HCT116 (cell line): ENCODE results near the gene TINCR. TPM values are rescaled to one million over a fixed set of nuclear protein-coding genes. Genes with fewer than 3 reads are reported as not detected.

Experiments used
- ATAC-seq: fragments of 200-7000 bp; cut with Tn5 transposase; 2 replicates; pipeline ENCODE4 v1.9.1; 2020; ENCODE audit warnings: mild to moderate bottlenecking, moderate library complexity
- BruUV-seq: library from RNA; stranded (reverse); fragments of 400-500 nt; replicated peaks from 2 replicates; lab custom pipeline; 2021; lab: Mats Ljungman, UMichigan
- CTCF ChIA-PET: fragments of 300-600 bp; sonication (Branson Sonifier 250); formaldehyde crosslinking; loops from one replicate; lab custom pipeline; 2021; ENCODE audit warnings: antibody characterized with exemption; lab: Charles Lee
- POLR2A ChIA-PET: fragments of 300-600, 350-600 bp; sonication (Branson Sonifier 250); formaldehyde crosslinking; loops from one replicate; lab custom pipeline; 2021; ENCODE audit warnings: antibody characterized with exemption; lab: Charles Lee
- RAD21 ChIA-PET, 2 experiments: fragments of 300-600 bp; sonication (Branson Sonifier 250); formaldehyde crosslinking; loops; one replicate each; lab custom pipeline; 2023; ENCODE audit warnings: low total read pairs in 2 of 2; ENCODE audit not compliant: uncharacterized antibody in 2 of 2, unreplicated experiment in 2 of 2, low non-redundant PET in 1 of 2; lab: Charles Lee
- DNase-seq: peaks from one replicate; pipeline ENCODE4 v3.0.0-alpha.2; 2010; ENCODE audit warnings: low read depth, low spot score
- H2AFZ ChIP-seq: fragments of 200-600 bp; shearing (Covaris generic), sonication (generic); 2 replicates; pipeline ENCODE4 v1.6.1; 2017; ENCODE audit warnings: low read depth, mixed run types, mixed read lengths, antibody characterized with exemption, low read length; ENCODE audit not compliant: poor library complexity, severe bottlenecking
- H3K27ac ChIP-seq: 2 replicates; pipeline ENCODE4 v1.5.1; 2012; ENCODE audit warnings: low read depth, low read length
- H3K27me3 ChIP-seq: fragments of 200-600 bp; sonication (generic); 2 replicates; pipeline ENCODE4 v1.6.1; 2016; ENCODE audit warnings: mixed run types, low read length, mixed read lengths; ENCODE audit not compliant: insufficient read depth
- H3K36me3 ChIP-seq, 2 experiments: fragments of 200-500 bp in 1 of 2; fragments of 200-600 bp in 1 of 2; sonication (Bioruptor generic) in 1 of 2; sonication (generic) in 1 of 2; 2 replicates each; pipeline versions ENCODE4 v1.5.1 to v1.6.1; 2014 to 2016; ENCODE audit warnings: low read length in 2 of 2, inconsistent platforms in 1 of 2, mixed read lengths in 1 of 2, mixed run types in 1 of 2; ENCODE audit not compliant: insufficient read depth in 2 of 2, control insufficient read depth in 1 of 2
- H3K4me1 ChIP-seq, 2 experiments: fragments of 200-600 bp in 1 of 2; sonication (generic) in 1 of 2; 2 replicates each; pipeline versions ENCODE4 v1.5.1 to v1.6.1; 2012 to 2017; ENCODE audit warnings: low read length in 2 of 2, inconsistent platforms in 1 of 2, mild to moderate bottlenecking in 1 of 2, mixed read lengths in 1 of 2, mixed run types in 1 of 2, moderate library complexity in 1 of 2; ENCODE audit not compliant: insufficient read depth in 2 of 2, control insufficient read depth in 1 of 2
- H3K4me2 ChIP-seq: fragments of 200-600 bp; sonication (generic); 2 replicates; pipeline ENCODE4 v1.6.1; 2017; ENCODE audit warnings: mixed run types, low read length, mixed read lengths
- H3K4me3 ChIP-seq, 2 experiments: fragments of 200-600 bp in 1 of 2; sonication (generic) in 1 of 2; replicated peaks in 1 of 2; 2 replicates each; pipeline ENCODE4 v1.5.1; 2011 to 2016; ENCODE audit warnings: low read length in 2 of 2, control low read depth in 1 of 2, low read depth in 1 of 2, mild to moderate bottlenecking in 1 of 2, mixed read lengths in 1 of 2, mixed run types in 1 of 2
- H3K79me2 ChIP-seq: fragments of 200-600 bp; sonication (generic); 2 replicates; pipeline ENCODE4 v1.6.1; 2017; ENCODE audit warnings: mild to moderate bottlenecking, mixed run types, low read length, moderate library complexity, mixed read lengths; ENCODE audit not compliant: insufficient read depth
- H3K9ac ChIP-seq: fragments of 200-600 bp; sonication (generic); 2 replicates; pipeline ENCODE4 v1.6.1; 2016; ENCODE audit warnings: low read length, mixed read lengths
- H3K9me2 ChIP-seq: fragments of 200-600 bp; sonication (generic), shearing (Covaris generic); 2 replicates; pipeline ENCODE4 v1.6.1; 2017; ENCODE audit warnings: mixed run types, mild to moderate bottlenecking, moderate library complexity; ENCODE audit not compliant: insufficient read depth
- H3K9me3 ChIP-seq, 2 experiments: fragments of 200-500 bp in 1 of 2; fragments of 200-600 bp in 1 of 2; sonication (Bioruptor generic) in 1 of 2; sonication (generic) in 1 of 2; 2 replicates each; pipeline ENCODE4 v1.6.1; 2014 to 2017; ENCODE audit warnings: low read length in 2 of 2, mixed read lengths in 2 of 2, inconsistent platforms in 1 of 2, low read depth in 1 of 2, mild to moderate bottlenecking in 1 of 2, mixed run types in 1 of 2, moderate library complexity in 1 of 2; ENCODE audit not compliant: control insufficient read depth in 1 of 2, insufficient read depth in 1 of 2
- H4K20me1 ChIP-seq: fragments of 200-600 bp; sonication (generic), shearing (Covaris generic); 2 replicates; pipeline ENCODE4 v1.6.1; 2017; ENCODE audit warnings: mixed run types, mild to moderate bottlenecking, moderate library complexity; ENCODE audit not compliant: insufficient read depth
- EZH2 ChIP-seq: fragments of 200-600 bp; sonication (generic); IDR thresholded peaks from 2 replicates; pipeline ENCODE4 v1.6.1; 2017; ENCODE audit warnings: antibody characterized with exemption, mixed run types
- POLR2A ChIP-seq: IDR thresholded peaks from 2 replicates; pipeline ENCODE4 v1.7.0; 2011; ENCODE audit warnings: borderline replicate concordance; ENCODE audit not compliant: insufficient read depth, insufficient read length; ENCODE audit errors: extremely low read depth
- YY1 ChIP-seq: IDR thresholded peaks from 2 replicates; pipeline ENCODE4 v1.6.1; 2011; ENCODE audit warnings: low read length, low read depth, moderate library complexity, mild to moderate bottlenecking; ENCODE audit not compliant: insufficient replicate concordance; ENCODE audit errors: extremely low read depth
- intact Hi-C: fragments of 100-400 bp; cut with micrococcal nuclease; formaldehyde crosslinking; loops from 2 replicates; pipeline ENCODE4 v1.10.0; 2022
- total RNA-seq: library from RNA; stranded (reverse); gene quantifications from one replicate; pipeline ENCODE4 v1.2.1, GENCODE V29; 2021; ENCODE audit not compliant: unreplicated experiment
- TF ChIP-seq, protein P1 (sequence below): IDR thresholded peaks from 2 replicates; pipeline ENCODE4 v1.6.1; 2012
- TF ChIP-seq, protein P2 (sequence below), 3 experiments: fragments of 200-600 bp in 1 of 3; sonication (generic) in 1 of 3; IDR thresholded peaks in 2 of 3; conservative IDR thresholded peaks in 1 of 3; 2 replicates each; pipeline ENCODE4 v1.5.1; 2012 to 2017; ENCODE audit warnings: low read depth in 2 of 3, low read length in 2 of 3, antibody characterized with exemption in 1 of 3, borderline replicate concordance in 1 of 3, control low read depth in 1 of 3, mild to moderate bottlenecking in 1 of 3, mixed read lengths in 1 of 3, mixed run types in 1 of 3, moderate library complexity in 1 of 3; ENCODE audit not compliant: insufficient read depth in 1 of 3

Gene TINCR
- total RNA-seq, 1 experiment from 2014 or later: 6.1 TPM

DNA sequence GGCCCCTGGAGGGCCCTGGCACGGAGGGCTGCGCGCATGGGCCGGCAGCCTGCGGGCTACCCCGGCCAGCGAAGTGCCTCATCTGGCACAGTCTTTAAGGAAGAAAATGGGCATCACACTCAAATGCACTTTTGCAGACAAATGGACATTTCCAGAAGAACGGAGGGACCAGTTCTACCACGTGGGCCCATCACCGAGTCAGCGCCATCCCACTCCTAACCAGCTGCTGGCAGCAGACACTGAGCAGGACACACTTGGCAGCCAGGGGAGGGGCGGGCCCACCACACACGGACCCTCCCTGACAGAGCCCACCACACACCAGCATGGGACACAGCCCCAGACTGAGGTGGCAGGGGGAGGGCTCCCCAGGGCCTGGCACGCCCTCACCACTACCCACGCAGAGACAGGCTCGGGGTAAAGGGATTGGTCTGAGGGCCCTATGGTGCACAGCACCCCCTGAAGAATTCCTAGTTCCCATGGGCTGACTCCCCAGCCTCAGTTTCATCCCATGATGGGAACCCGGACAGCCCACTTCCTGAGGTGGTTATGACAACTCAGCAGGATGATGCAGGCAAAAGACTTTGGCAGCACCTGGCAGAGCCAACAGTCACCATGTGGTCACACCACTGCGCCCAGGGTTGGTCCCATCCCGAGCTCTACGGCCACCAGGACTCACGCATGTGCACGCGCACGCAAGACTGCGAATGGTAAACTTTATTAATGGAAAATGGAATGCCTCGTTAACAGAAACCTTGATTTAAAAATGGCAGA is 18.7 kb upstream of the TINCR start (continued):
- no peak for TF ChIP-seq YY1
- TF ChIP-seq, protein P1, sequence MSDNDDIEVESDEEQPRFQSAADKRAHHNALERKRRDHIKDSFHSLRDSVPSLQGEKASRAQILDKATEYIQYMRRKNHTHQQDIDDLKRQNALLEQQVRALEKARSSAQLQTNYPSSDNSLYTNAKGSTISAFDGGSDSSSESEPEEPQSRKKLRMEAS: no peak

DNA sequence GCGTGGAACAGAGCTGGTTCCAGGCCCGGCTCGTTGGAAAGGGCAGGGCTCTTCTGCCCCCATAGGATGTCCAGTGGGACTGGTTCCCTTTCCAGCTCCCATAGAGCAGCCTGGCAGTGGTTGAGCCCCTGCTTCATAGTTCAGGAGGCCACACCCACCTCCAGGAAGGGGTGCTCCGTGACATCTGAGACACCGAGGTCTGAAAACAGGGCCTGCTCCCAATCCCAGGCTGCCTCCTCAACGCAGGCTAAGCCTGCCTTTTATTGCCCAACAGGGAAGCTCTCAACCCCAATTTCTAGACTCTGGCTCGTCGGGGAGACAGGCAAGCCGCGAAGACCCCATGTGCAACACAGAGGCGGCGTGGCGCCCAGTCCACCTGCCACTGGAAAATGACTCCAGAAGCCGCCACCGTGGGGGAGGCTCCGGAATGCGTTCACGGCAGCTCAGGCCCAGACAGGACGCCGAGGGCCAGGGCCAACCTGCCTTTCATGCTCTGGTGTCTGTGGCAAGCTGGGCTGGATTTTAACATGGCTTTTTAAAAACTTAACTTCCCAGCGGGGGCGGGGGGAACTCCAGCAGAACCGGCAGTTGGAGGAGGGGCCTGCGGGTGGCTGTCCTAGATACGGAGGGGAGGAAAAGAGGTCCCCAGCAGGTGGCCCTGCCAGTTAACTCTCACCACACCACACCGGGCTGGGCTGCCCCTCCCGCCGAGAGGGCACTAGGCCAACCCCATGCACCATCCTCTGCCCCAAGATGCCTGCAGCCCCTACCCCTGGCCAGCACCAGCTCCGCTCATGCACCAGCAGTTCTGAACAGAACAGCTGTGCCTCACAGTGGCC is 17.9 kb upstream of the TINCR start:
- H3K4me2 ChIP-seq: no peak overlapping the region
- no peak overlapping the region for H3K27ac ChIP-seq
- no peaks in the 10 kb centered on the region for H3K9me3 ChIP-seq
- no peaks in the 10 kb centered on the region for H3K27me3 ChIP-seq
- ATAC-seq (peak; percentile 39), DNase-seq (no peak)
- no peaks in the 10 kb centered on the region for H4K20me1 ChIP-seq
- no peak overlapping the region for H3K4me3 ChIP-seq
- ChIA-PET CTCF (no interaction called here), POLR2A (no interaction called here), RAD21 (no interaction called here)
- H3K4me1 ChIP-seq: no peaks in the 10 kb centered on the region
- no TSS peak for BruUV-seq
- no peak overlapping the region for H3K9ac ChIP-seq
- no peaks in the 10 kb centered on the region for H3K79me2 ChIP-seq
- TF ChIP-seq POLR2A (no peak), EZH2 (no peak)
- TF ChIP-seq, protein P2, sequence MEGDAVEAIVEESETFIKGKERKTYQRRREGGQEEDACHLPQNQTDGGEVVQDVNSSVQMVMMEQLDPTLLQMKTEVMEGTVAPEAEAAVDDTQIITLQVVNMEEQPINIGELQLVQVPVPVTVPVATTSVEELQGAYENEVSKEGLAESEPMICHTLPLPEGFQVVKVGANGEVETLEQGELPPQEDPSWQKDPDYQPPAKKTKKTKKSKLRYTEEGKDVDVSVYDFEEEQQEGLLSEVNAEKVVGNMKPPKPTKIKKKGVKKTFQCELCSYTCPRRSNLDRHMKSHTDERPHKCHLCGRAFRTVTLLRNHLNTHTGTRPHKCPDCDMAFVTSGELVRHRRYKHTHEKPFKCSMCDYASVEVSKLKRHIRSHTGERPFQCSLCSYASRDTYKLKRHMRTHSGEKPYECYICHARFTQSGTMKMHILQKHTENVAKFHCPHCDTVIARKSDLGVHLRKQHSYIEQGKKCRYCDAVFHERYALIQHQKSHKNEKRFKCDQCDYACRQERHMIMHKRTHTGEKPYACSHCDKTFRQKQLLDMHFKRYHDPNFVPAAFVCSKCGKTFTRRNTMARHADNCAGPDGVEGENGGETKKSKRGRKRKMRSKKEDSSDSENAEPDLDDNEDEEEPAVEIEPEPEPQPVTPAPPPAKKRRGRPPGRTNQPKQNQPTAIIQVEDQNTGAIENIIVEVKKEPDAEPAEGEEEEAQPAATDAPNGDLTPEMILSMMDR (IDR thresholded peaks at IDR 0.05 in 2 of 3, conservative IDR thresholded peaks at IDR 0.05 in 1 of 3; ENCODE audit: borderline replicate concordance in 1 of 3, insufficient read depth in 1 of 3, low read depth in 2 of 3, low read length in 2 of 3): no peak
- no peak overlapping the region for H2AFZ ChIP-seq
- H3K9me2 ChIP-seq: no peaks in the 10 kb centered on the region
- H3K36me3 ChIP-seq: peaks cover 17 to 28% of the 10 kb centered on the region in 2 experiments; a peak in 3 of 4 replicates
- intact Hi-C loops: no loop called here
